NCI-H82 treated with DMSO at 0.1 percent for 48 hours (cell line): ENCODE measurements around the gene BGN.

Source experiments
- DNase-seq: peaks from one replicate; lab custom pipeline; 2025; ENCODE audit not compliant: unreplicated experiment; lab: John Stamatoyannopoulos, UW

Gene BGN

GRCh38 chrX:153494541-153495361 lies at the start of gene BGN:
BGN (plus strand) TSS chrX:153494980; CDS start chrX:153504632, 9,652 bp downstream.
- DNase-seq, result no peak

- DNase-seq, result no peak
Observed at GRCh38 chrX:153445106-153445855, 49.5 kb upstream of the BGN start.

- no peak for DNase-seq
Observed at GRCh38 chrX:153445856-153446635, 48.7 kb upstream of the BGN start, which contains the start of gene TREX2. TREX2 (minus strand) TSS chrX:153446056; CDS start chrX:153445430, 626 bp downstream.

GRCh38 chrX:153446636-153446936 lies 48.2 kb upstream of the BGN start:
- no peak for DNase-seq

GRCh38 chrX:153446950-153447580 lies 47.7 kb upstream of the BGN start:
- no peak for DNase-seq

- DNase-seq, result no peak
Observed at GRCh38 chrX:153447581-153447960, 47.2 kb upstream of the BGN start.

GRCh38 chrX:153448556-153449367 lies 46.0 kb upstream of the BGN start:
- no peak for DNase-seq

GRCh38 chrX:153449368-153450113 lies 45.2 kb upstream of the BGN start:
- DNase-seq, result no peak

GRCh38 chrX:153450114-153450948 lies 44.4 kb upstream of the BGN start:
- no peak for DNase-seq

GRCh38 chrX:153450949-153451277 lies 43.9 kb upstream of the BGN start:
- DNase-seq, result no peak

GRCh38 chrX:153454901-153455550 lies 39.8 kb upstream of the BGN start:
- DNase-seq, result no peak

GRCh38 chrX:153455571-153455970 lies 39.2 kb upstream of the BGN start:
- DNase-seq, result no peak

- no peak for DNase-seq
Observed at GRCh38 chrX:153456161-153456560, 38.6 kb upstream of the BGN start.

- no peak for DNase-seq
Observed at GRCh38 chrX:153456704-153457103, 38.1 kb upstream of the BGN start.

GRCh38 chrX:153457136-153457825 lies 37.5 kb upstream of the BGN start:
- no peak for DNase-seq

GRCh38 chrX:153457827-153458466 lies 36.8 kb upstream of the BGN start:
- DNase-seq, result no peak

GRCh38 chrX:153458476-153458875 lies 36.3 kb upstream of the BGN start:
- DNase-seq, result no peak
